Epidermal melanocyte (primary cell): ENCODE measurements around the gene TEX13D.

Experiments used
- DNase-seq: peaks from one replicate; pipeline ENCODE4 v3.0.0; 2011; ENCODE audit warnings: low spot score; ENCODE audit not compliant: insufficient read length

Gene TEX13D

DNA sequence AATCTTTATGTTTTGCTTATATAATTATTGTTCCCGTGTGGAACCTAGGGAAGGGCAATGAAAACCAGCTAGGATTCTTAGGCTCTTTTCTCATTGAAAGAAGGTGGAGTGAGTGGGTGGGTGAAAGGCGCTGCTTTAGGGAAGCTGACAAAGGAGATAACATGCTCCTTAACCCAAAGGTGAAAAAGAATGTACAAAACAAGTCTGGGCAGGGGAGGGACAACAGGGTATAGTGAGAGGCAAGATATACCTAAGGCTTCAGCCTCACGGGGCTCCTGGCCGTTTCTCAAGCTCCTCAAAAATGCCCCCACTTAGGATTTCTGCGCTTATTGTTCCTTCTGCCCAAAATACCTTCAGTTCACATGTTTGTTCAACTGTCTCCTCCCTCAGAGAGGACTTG is 15.7 kb downstream of the TEX13D start:
- DNase-seq: no peak

DNA sequence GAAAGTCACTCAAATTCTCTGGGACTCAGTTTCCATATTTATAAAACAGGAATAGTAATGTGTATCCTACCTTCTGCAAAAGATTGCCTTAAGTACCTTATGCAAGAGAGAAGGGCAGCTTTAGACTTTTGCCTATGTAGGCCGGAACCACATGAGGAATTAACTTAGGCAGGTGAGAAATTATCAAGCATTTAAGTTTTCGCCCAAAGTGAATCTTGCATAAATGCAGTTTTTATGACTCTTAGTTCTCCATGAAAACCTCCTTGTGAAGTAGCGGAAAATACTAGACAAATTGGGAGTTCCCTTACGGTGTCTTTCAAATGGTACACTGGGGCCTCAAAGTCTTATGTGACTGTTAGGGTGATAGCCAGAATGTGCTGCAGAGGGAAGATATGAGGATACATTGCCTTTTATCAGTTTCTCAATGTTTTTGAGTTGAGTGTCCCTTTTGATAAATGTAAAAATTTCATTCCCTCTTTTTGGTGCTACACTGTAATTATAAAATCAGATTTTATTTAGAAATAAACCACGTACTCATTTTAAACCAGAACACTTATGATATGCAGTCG is 16.5 kb downstream of the TEX13D start:
- no peak for DNase-seq

DNA sequence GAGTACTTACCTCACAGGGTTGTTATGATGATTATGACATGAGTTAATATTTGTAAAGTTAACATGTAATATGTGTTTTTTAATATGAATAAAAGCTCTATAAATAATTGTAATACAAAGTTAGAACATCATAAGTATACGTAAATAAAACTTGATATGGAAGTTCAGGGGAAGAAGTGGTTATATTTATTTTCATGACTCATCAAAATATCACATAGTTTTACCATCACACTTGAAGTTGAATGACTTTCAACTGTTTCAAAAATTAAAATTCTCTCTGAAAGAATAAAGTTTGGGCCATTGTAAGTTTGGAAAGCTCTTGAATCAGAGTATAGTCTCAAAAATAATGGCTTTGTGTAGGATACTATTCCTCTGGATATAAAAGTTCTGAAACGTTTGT is 22.2 kb downstream of the TEX13D start:
- no peak for DNase-seq

DNA sequence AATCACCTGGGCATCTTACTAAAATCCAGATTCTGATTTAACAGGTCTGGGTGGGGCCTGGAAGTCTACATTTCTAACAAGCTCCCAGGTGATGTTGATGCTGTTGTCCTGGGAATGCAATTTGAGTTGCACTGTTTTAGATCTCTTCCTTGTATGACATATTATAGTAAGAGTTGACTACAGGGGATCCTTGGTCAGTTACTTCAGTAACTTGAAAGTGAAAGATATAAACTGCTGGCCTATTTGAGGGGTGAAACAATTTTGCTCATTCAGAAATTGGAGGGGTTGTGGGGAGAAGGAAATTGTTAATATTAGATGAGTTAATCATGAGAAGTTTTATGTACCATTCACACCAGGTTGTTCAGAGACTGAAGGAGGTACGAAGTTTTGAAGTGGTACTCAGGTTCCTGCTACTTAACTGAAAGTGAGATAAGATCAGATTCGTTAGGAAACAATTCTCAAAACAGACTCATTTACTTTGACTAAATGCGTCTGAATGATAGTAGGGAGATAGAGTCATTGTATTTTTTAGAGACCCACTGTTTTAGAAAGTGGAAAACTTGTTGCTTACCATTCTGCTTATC is 26.4 kb downstream of the TEX13D start:
- DNase-seq: no peak

DNA sequence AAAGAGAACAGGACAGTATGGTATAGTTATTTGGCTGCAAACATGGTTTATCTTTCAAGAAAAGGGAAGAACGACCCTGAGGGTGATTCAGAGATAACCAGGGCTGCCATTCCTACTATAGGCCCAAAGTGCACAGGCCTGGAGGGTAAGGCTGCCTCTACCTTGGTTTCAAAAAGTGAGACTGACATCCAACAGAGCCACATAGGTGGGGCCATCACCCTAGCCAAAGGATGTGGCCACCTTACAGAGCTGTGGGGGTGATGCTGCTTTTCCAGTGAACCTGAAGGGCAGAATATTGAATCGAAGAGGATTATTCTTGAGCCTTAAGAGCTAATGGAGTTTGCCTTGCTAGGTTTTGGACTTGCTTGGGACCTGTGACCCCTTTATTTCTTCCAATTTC is 29.6 kb downstream of the TEX13D start:
- DNase-seq: no peak

DNA sequence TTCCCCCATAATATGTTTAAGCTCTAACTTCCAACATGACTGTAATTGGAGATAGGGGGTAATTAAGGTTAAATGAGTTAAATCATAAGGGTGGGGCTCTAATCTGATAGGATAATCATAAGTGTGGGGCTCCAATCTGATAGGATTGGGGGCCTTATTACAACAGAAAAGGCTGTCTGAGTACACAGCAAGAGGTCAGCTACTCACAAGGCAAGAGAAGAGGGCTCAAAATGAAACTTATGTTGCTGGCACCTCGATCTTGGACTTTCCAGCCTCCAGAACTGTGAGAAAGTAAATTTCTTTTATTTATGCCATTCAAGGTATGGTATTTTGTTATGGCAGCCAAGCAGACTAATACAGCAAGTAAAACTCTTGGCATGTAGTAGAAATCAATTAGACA is 30.3 kb downstream of the TEX13D start:
- DNase-seq: no peak

DNA sequence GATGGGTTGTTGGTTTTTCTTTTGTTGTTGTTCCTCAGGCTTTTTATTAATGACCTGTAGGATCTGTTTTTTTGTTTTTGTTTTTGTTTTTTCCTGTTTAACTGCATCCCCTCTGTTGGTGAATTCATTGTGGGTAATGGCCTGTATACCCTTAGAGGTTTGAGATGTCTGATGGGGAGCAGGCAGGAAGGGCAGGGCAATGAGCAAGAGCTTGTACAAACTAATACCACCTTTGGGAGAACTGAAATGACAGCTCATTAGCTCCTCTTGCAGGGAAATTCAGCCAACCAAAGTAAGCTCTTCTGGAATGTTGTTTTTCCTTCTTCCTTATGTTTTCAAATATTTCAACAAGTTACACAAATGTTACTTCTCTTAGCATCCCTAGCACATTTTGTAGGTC is 37.3 kb downstream of the TEX13D start:
- DNase-seq: no peak

DNA sequence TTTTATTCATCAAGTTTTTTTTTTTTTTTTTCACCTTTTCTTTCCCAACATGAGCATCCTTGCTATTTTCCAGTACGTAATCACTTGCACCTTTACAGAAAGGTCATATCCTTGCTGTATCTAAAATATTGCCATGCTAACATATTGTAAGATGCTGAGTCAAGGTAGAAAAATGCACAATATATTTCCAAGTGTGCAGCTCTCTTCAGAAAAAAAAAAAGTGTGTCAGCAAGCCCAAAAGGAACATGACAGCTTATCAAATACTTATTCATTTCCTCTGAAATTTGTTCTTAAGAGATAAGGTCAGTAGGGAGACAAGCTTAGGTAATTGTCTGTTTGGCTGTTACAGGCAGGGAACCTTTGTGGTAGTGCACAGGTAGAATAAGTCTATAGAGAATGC is 40.9 kb downstream of the TEX13D start:
- DNase-seq: no peak

DNA sequence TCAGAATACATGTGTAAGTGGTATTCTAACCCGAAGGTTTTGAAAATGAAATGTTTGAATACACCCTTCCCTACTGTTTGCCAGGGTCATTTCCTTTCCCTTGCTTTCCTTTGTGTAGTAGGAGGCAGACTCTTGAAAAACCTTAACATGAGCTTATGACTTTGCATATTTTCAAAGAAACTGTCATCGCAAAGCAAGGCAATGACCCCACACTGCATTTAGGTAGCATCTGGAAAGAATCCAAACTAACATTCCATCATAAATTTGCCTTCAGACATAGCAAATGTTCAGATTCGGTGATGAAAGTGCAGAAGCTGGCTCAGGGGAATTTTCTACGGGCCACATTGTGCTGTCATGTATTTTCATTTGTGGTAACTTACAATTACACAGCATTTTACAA is 46.2 kb downstream of the TEX13D start:
- DNase-seq: no peak

DNA sequence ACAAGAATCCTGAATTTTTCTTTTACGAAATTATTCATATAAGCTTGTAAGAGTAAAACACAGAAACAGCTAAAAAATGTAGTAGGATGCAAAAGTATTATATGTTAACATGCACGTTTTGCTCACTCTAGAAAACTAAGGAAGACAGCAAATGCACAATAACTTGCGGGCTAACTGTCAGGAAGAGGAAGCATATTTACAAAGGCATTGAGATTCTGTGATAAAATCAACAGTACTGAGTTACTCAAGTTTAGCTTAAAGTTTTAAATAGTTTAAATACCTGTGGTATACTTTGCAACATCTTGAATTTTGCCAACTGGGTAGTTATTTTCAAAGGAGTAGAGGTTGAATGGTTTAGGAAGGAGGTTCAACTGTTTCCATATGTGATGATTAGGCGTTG is 50.9 kb downstream of the TEX13D start:
- no peak for DNase-seq

DNA sequence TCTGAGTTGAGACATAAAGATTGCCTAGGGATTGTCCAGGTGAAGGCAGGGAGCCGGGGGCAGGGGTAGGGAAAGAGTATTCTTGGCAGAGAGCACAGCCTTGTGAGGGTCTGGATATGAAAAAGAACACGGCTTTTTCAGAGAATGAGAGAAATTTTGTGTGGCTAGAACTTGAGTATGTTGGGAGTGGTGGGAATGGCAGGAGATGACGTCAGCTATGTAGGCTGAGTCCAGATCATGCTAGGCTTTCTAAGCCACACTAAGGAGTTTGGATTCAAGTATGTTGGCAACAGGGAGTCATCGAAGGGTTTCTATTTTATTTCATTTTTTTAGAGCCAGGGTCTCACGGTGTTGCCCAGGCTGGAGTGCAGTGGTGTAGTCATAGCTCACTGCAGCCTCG is 53.9 kb downstream of the TEX13D start:
- DNase-seq: no peak
